IPS DF 6.9 (cell line): ENCODE measurements around the gene NPTX1.

Experiments
- DNase-seq: peaks from one replicate; pipeline ENCODE4 v3.0.0-alpha.2; 2013; ENCODE audit warnings: low read depth, low spot score
- H3K27ac ChIP-seq: one replicate; pipeline ENCODE4 v1.5.1; 2013; ENCODE audit warnings: low read length, control low read depth
- H3K27me3 ChIP-seq: 2 replicates; pipeline ENCODE4 v1.6.1; 2013; ENCODE audit warnings: mild to moderate bottlenecking, low read length; ENCODE audit not compliant: control insufficient read depth, insufficient read depth
- H3K36me3 ChIP-seq: 2 replicates; pipeline ENCODE4 v1.6.1; 2013; ENCODE audit warnings: low read length; ENCODE audit not compliant: control insufficient read depth, insufficient read depth
- H3K4me1 ChIP-seq: 2 replicates; pipeline ENCODE4 v1.6.1; 2013; ENCODE audit warnings: low read length; ENCODE audit not compliant: control insufficient read depth, insufficient read depth
- H3K4me3 ChIP-seq: 2 replicates; pipeline ENCODE4 v1.5.1; 2013; ENCODE audit warnings: mild to moderate bottlenecking, low read length
- H3K9me3 ChIP-seq: 2 replicates; pipeline ENCODE4 v1.6.1; 2013; ENCODE audit warnings: low read length, inconsistent platforms; ENCODE audit not compliant: control insufficient read depth, insufficient read depth
- WGBS: extraction: QIAGEN DNeasy Blood & Tissue Kit; methylation state at CpG from one replicate; pipeline ENCODE4 v1.1.7; 2013; ENCODE audit warnings: mixed read lengths, missing lambda C conversion rate; ENCODE audit not compliant: insufficient read length, insufficient coverage; 5-methylcytosine and 5-hydroxymethylcytosine counted together

Gene NPTX1

DNA sequence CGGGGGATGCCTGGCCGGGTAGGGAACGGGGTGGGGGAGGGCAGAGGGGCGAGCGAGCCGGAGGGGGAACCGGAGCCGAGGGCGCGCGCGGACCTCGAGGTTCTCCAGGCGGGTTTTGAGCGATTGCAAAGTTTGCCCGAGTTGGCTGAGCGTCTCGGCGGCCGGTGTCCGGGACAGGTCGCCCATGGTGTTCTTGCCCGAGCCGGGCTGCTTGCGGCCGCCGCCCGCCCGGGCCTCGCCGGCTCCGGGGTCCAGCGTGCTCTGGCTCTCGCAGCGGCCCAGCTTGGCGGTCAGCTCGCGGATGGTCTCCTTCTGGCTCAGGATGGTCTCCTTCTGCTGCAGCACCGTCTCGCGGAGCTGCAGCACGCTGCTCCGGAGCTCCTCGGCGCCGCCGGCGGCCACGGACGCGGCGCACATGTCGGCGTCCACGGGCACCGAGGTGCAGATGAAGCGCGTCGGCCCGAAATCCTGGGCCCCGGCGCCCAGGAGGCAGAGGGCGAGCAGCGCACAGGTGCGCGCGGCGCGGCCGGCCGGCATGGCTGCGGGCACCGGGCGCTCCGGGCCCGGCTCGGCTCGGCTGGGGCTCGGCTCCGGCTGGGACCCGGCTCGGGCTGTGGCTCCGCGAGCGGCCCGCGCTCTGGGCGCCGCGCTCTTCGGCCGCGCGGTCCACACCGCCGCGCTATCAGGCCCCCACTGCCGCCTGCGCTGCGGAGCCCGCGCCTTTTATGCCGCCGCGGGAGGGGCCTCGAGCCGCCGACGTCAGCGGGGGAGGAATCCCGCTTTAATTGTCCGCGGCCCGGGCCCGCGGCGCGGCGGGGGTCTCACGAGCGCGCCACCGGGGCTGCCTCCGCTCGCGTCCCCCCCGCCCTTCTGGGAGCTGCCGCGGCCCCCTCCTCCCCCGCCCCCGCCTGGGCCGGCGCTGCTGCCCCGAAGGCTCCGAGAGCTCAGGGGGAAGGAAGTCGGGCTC lies at the start of gene NPTX1:
TSS of gene NPTX1 (minus strand) at position 698 of the 967 bp plus-strand sequence. CDS start at position 537, 161 bp downstream.
- DNase-seq: no peak

GRCh38 chr17:80523956-80524712 lies 47.7 kb upstream of the NPTX1 start:
- Histone ChIP-seq H3K9me3 (no peaks in the 10 kb centered on the region), H3K4me1 (peaks cover 2% of the 10 kb centered on the region; the same call in 1 of the 2 replicates), H3K4me3 (no peak overlapping the region), H3K36me3 (no peaks in the 10 kb centered on the region), H3K27ac (no peak overlapping the region), H3K27me3 (no peaks in the 10 kb centered on the region)
- DNase-seq: no peak
- no CpG with 5 or more reads among the region's 16 CpGs for WGBS

More for the DNA sequence above, at the start of gene NPTX1:
- H3K27ac ChIP-seq: no peak within 1 kb of the TSS
- H3K27me3 ChIP-seq: peaks cover 86% of the 10 kb centered on the region
- no peaks in the 10 kb centered on the region for H3K9me3 ChIP-seq
- WGBS: no CpG with 5 or more reads among the region's 136 CpGs
- no peaks in the 10 kb centered on the region for H3K36me3 ChIP-seq
- H3K4me1 ChIP-seq: peaks cover 6% of the 10 kb centered on the region
- peak within 1 kb of the TSS; percentile 9; the same call in 1 of the 2 replicates for H3K4me3 ChIP-seq

DNA sequence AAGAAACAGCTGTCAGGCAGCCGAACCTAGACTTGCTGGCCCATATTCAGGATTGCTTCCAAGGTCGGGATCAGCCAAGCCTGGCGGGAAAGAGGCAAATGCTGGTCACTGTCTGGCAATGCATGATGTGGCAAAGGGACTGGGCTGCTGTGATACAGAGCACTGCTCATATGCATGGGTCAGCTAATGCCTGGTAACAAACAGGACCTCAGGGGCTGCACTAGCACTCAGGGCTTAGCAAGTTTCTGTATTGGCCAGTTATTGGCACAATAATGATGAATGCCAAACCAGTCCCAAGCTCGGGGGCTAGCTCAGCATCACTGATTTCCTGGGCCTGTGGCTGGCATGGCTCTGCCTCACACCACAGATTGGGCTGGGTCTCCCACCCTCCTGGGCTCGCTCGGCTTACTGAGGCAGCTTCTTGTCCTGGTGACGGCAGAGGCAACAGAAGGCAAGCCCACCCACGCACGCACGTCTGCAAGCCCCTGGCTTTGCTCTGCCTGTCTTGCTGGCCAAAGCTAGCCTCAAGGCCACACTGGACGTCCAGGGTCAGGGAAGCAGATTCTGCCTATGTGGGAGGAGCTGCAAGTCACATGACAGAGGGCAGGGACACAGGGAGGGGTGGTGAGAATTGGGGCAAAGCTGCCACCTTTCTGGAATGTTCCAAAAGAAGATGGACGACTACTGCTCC lies 46.8 kb upstream of the NPTX1 start:
- Histone ChIP-seq H3K36me3 (no peaks in the 10 kb centered on the region), H3K27me3 (no peaks in the 10 kb centered on the region), H3K9me3 (no peaks in the 10 kb centered on the region), H3K4me1 (peaks cover 2% of the 10 kb centered on the region; the same call in 1 of the 2 replicates), H3K27ac (no peak overlapping the region), H3K4me3 (no peak overlapping the region)
- DNase-seq: no peak
- no CpG with 5 or more reads among the region's 12 CpGs for WGBS

- Histone ChIP-seq H3K36me3 (no peaks in the 10 kb centered on the region), H3K4me1 (no peaks in the 10 kb centered on the region; the same call in 1 of the 2 replicates), H3K4me3 (no peak overlapping the region), H3K27ac (no peak overlapping the region), H3K27me3 (no peaks in the 10 kb centered on the region), H3K9me3 (no peaks in the 10 kb centered on the region)
- no peak for DNase-seq
- WGBS: no CpG with 5 or more reads among the region's 10 CpGs
Observed at GRCh38 chr17:80520810-80521455, 44.5 kb upstream of the NPTX1 start.

DNA sequence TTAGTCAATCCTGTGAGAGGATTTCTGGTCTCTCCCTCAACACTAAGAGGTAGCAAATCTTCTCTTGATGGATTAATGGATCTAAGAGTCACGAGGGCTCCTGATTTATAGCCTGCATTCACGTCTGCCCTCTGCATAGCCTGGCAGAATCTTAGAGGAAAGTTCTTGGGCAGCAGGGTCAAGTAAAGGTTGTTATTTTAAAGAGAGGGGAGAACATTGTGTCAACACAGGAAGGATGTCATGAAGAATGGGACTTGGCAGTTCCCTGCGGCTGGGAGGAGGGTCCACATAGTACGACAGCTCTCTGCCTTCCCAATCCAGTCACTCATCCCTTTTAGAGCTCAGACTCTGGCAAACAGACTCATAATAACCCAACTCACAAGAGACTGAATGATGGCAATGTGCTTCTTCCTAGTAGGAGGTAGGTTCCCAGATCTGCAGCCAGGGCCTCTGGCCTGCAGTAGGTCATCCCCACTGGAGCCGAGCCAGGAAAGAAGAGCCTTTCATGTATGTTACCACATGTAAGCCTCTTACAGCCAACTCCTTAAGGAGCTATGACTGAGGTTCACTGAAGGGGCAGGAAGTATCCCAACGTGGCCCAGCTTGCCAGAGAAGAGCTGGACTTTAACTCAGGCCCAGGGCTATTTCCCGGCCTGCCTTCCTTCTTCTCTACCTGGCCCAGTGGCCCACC lies 42.8 kb upstream of the NPTX1 start:
- no CpG with 5 or more reads among the region's 7 CpGs for WGBS
- no peak overlapping the region for H3K4me3 ChIP-seq

DNA sequence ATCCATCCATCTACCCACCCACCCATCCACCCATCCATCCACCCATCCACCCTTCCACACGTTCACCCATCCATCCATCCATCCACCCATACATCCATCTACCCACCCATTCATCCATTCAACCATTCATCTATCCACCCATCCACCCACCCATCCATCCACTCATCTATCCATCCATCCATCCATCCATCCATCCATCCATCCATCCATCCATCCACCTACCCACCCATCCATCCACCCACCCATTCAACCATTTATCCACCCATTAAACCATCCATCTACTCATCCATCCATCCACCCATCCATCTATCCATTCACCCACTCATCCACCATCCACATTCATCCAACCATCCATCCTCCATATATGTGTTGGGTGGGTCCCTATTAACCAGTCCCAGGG lies 42.0 kb upstream of the NPTX1 start:
- H3K36me3 ChIP-seq: no peaks in the 10 kb centered on the region
- no peak overlapping the region for H3K4me3 ChIP-seq
- H3K27ac ChIP-seq: no peak overlapping the region
- no peaks in the 10 kb centered on the region for H3K27me3 ChIP-seq
- no peak for DNase-seq
- H3K4me1 ChIP-seq: no peaks in the 10 kb centered on the region; the same call in 1 of the 2 replicates
- H3K9me3 ChIP-seq: no peaks in the 10 kb centered on the region
- WGBS: 100% methylated on average over 1 of the region's 1 CpG

More for the DNA sequence above, 42.8 kb upstream of the NPTX1 start:
- H3K36me3 ChIP-seq: no peaks in the 10 kb centered on the region
- no peaks in the 10 kb centered on the region for H3K27me3 ChIP-seq
- DNase-seq: no peak
- no peak overlapping the region for H3K27ac ChIP-seq
- no peaks in the 10 kb centered on the region; the same call in 1 of the 2 replicates for H3K4me1 ChIP-seq
- H3K9me3 ChIP-seq: no peaks in the 10 kb centered on the region

- no peak for DNase-seq
- no CpG with 5 or more reads among the region's 3 CpGs for WGBS
- no peaks in the 10 kb centered on the region for H3K9me3 ChIP-seq
- no peak overlapping the region for H3K27ac ChIP-seq
- no peak overlapping the region for H3K4me3 ChIP-seq
- no peaks in the 10 kb centered on the region; the same call in 1 of the 2 replicates for H3K4me1 ChIP-seq
- H3K27me3 ChIP-seq: no peaks in the 10 kb centered on the region
- H3K36me3 ChIP-seq: no peaks in the 10 kb centered on the region
Observed at GRCh38 chr17:80517641-80518040, 41.2 kb upstream of the NPTX1 start.

DNA sequence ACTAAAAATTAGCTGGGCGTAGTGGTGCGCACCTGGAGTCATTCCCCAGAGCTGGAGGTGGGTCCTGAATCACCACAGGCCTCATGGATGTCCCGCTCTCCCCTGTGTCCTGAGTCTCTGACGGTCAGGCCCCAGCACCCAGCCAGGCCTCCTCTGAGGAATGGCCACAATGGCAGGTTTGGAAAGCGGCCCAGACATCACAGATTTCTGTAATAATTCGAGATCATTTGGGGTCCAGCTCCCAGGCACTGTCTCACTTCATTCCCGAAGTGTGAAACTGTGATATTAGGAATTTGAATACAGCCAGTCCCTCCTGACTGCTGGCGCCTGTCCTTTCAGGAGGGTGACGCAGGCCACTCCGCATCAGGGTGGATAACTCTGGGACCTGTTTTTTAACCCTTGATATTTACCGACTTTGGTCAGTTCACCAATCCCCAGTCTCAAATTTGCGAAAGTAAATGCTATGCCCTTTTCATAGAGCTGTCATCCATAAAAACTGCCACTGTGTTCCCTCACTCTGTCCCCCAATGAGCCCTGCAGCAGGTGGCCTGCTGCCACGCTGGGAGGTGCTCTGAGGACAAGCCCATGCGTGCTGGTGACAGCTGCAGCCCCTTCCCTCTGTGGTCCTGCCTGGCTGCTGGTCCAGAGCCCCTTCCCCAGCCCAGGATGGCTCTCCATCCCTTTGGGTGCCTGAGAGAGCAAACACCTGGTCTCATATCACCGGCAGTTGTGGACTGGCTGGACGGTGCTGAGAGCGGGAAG lies 39.9 kb upstream of the NPTX1 start:
- Histone ChIP-seq H3K27me3 (no peaks in the 10 kb centered on the region), H3K9me3 (no peaks in the 10 kb centered on the region), H3K4me1 (no peaks in the 10 kb centered on the region; the same call in 1 of the 2 replicates), H3K4me3 (no peak overlapping the region), H3K27ac (no peak overlapping the region), H3K36me3 (no peaks in the 10 kb centered on the region)
- no CpG with 5 or more reads among the region's 17 CpGs for WGBS
- no peak for DNase-seq

DNA sequence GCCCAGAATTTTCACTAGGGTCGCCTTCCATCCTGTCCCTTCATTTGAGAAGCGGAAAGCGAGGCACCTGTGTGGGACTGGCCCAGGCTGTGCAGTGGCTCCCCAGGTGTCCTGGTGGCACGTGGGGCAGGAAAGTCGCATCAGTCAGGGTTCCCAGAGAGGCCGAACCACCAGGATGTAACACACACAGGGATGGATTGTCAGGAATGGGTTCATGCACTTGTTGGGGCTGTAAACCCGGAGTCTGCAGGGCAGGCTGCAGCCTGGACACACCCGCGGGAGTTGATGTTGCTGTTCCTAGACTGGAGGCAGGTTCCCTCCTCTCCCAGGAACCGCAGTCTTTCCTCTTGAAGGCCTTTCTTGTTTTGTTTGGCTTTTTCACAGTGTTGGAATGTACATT lies 37.5 kb upstream of the NPTX1 start:
- H3K27ac ChIP-seq: no peak overlapping the region
- no peak overlapping the region for H3K4me3 ChIP-seq
- no peaks in the 10 kb centered on the region for H3K27me3 ChIP-seq
- H3K36me3 ChIP-seq: no peaks in the 10 kb centered on the region
- no peak for DNase-seq
- no peaks in the 10 kb centered on the region for H3K9me3 ChIP-seq
- no peaks in the 10 kb centered on the region; the same call in 1 of the 2 replicates for H3K4me1 ChIP-seq
- WGBS: no CpG with 5 or more reads among the region's 10 CpGs
